ENCODE results near the gene GMIP.
A peak's percentile ranks its signal among the peaks of the same experiment; 100 is the strongest.
"Not testable (repeated sequence)": the region's sequence is repeated elsewhere in the genome, so short reads cannot be mapped to it uniquely, and the experiment has no call there.

The GMIP gene

DNA sequence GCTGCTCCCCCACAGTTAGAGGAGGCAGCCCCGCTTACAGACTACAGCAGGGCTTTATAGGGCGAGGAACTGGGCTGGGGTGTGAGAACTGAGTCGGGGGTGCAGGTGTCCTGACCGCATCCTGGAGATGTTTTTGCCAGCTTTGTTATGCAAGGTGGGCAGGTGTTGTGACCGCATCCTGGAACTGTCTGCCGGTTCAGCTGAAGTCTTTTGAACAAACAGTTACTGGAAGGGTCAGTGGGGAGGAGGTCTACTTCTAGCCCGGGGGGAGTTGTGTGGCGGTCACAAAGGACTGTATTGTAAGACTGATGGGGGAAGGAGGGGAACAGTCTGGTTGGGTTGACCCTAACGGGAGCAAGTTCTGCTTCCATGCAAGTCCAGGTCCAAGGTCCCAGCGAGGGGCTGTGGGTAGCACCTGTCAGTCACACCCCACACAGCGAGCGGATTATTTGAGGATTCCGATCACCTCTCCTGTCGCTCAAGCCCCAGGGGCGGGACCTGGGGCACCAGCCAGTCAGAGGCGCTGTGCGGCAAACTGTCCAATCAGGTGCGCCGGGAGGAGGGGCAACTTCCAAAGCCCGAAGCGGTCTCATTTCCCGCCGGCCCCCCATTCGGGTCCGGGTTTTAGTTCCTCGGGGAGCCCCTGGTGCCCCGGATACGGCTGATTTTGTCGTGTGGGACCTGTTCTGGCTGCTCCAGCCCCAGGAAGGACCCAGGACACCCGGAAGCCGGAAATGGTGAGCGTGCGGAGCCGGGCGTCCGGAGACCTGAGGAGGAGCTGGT is 25.0 kb upstream of the GMIP start, which contains the start of gene ZNF101:
Gene ZNF101 (plus strand): TSS at position 610 of the 783 bp plus-strand sequence. CDS start 125 bp downstream, at position 735.
- Histone ChIP-seq H3K9me3 (no peaks in the 10 kb centered on the region), H3K36me3 (no peaks in the 10 kb centered on the region; the same call in 1 of the 2 replicates), H3K4me1 (no peaks in the 10 kb centered on the region), H3K4me3 (ENCODE audit: low read depth, low read length) (peak within 1 kb of the TSS; percentile 93), H3K27me3 (no peaks in the 10 kb centered on the region)
- peak; percentile 94 for DNase-seq
- TF ChIP-seq, protein P1, sequence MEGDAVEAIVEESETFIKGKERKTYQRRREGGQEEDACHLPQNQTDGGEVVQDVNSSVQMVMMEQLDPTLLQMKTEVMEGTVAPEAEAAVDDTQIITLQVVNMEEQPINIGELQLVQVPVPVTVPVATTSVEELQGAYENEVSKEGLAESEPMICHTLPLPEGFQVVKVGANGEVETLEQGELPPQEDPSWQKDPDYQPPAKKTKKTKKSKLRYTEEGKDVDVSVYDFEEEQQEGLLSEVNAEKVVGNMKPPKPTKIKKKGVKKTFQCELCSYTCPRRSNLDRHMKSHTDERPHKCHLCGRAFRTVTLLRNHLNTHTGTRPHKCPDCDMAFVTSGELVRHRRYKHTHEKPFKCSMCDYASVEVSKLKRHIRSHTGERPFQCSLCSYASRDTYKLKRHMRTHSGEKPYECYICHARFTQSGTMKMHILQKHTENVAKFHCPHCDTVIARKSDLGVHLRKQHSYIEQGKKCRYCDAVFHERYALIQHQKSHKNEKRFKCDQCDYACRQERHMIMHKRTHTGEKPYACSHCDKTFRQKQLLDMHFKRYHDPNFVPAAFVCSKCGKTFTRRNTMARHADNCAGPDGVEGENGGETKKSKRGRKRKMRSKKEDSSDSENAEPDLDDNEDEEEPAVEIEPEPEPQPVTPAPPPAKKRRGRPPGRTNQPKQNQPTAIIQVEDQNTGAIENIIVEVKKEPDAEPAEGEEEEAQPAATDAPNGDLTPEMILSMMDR (IDR thresholded peaks at IDR 0.05; ENCODE audit: low read depth, low read length), result no peak

DNA sequence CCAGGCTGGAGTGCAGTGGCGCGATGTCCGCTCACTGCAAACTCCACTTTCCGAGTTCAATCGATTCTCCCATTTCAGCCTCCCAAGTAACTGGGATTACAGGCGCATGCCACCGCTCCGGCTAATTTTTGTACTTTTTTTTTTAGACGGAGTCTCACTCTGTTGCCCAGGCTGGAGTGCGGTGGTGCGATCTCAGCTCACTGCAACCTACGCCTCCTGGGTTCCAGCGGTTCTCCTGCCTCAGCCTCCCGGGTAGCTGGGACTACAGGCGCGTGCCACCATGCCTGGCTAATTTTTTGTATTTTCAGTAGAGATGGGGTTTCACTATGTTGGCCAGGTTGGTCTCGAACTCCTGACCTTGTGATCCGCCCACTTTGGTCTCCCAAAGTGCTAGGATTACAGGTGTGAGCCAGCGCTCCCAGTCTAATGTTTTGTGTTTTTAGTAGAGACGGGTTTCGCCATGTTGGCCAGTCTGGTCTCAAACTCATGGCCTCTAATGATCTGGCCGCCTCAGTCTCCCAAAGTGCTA is 22.0 kb upstream of the GMIP start:
- not testable (repeated sequence) for H3K4me3 ChIP-seq (ENCODE audit: low read depth, low read length); H3K4me1 ChIP-seq; H3K27me3 ChIP-seq; DNase-seq; H3K9me3 ChIP-seq; H3K36me3 ChIP-seq

DNA sequence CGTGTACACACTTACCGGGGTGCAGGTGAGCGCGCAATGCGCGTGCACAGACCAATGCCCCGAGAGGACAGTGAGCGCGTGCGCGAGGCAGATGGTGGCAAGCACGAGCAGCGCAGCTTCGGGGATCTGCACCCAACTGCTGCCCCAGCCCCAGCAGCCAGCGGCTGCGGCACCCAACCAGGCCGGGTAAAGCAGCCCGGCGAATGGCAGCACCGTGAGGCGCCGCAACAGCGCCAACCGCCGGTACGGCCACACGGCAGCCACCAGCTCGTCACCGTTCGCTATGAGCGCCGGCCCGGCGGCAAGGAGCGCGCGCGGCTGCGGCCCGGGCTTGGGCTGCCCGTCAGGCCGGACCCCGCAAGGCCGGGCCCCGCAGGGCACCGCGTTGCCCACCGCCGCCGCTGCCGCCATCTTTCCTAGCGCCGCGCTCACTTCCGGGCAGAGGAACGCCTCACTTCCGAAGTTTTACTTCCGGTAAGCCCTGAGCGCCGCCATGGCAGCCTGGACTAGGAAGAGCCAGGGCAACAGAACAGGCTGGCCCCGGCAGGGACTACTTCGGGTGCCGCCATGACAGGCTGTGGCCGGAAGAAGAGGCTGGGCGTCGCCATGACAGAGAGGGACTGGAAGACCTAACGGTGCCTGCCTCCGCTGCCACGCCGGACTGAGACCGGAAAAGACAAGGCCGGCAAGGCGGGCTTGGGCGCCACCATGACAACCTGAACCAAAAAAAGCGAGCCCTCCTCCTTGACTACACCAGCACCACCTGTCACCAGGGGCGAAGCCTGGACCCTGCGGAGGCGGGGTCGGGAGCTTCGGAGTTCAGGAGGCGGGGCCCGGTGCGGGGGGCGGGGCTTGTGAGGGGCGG is 20.0 kb upstream of the GMIP start, which contains the start of gene ATP13A1:
Gene ATP13A1 (minus strand): TSS at position 421 of the 865 bp plus-strand sequence. CDS start 10 bp downstream, at position 411.
- Histone ChIP-seq H3K36me3 (peaks cover 23% of the 10 kb centered on the region), H3K4me1 (no peaks in the 10 kb centered on the region; the same call in 1 of the 2 replicates), H3K9me3 (no peaks in the 10 kb centered on the region), H3K27me3 (no peaks in the 10 kb centered on the region), H3K4me3 (ENCODE audit: low read depth, low read length) (peak within 1 kb of the TSS; percentile 98)
- TF ChIP-seq, protein P1 (IDR thresholded peaks at IDR 0.05; ENCODE audit: low read depth, low read length), result no peak
- peak; percentile 97 for DNase-seq

DNA sequence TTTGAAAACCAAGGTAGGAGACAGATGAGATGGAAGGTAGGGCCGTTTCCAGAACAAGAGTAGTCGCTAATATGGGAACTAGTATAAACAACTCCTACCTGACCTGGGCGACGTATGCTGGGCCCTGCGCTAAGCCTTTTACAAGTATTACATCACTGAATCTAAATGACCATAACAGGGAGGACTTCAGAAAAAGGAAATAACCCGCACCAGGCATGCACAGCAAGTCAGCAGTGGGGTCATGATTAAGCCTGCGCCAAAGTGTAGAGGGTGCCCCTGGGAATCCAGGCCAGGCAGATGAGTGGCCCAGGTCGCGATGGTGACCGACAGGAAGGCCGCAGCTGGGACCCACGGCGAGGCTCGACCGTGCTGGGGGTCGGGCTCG is 19.4 kb upstream of the GMIP start:
- TF ChIP-seq, protein P1 (IDR thresholded peaks at IDR 0.05; ENCODE audit: low read depth, low read length), result no peak
- no peaks in the 10 kb centered on the region for H3K9me3 ChIP-seq
- no peak for DNase-seq

DNA sequence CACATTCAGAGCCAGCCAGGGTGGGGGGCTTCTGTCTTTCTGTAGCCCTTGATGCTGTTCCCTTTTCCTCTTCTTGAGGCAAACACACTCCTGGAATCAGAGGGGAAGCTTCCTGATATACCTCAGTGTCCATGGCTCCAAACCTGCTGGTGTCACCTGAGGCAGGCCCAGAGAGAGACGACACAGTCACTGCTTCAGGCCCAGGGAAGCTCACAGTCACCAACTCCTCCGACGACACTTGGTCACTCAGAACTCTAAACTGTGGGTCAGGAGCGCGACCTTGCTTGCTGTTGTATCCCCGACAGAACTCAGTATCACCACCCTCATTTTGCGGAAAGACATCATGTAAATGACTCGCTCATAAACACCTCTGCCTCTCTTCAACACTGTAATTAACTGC is 18.9 kb upstream of the GMIP start:
- H3K9me3 ChIP-seq, result no peaks in the 10 kb centered on the region
- TF ChIP-seq, protein P1 (IDR thresholded peaks at IDR 0.05; ENCODE audit: low read depth, low read length), result no peak
- peak overlapping the region; percentile 98 for H3K4me3 ChIP-seq (ENCODE audit: low read depth, low read length)
- no peak for DNase-seq
- H3K27me3 ChIP-seq, result no peaks in the 10 kb centered on the region
- H3K36me3 ChIP-seq, result peaks cover 32% of the 10 kb centered on the region
- H3K4me1 ChIP-seq, result no peaks in the 10 kb centered on the region; the same call in 1 of the 2 replicates

More for the DNA sequence above, 19.4 kb upstream of the GMIP start:
- peak overlapping the region; percentile 98 for H3K4me3 ChIP-seq (ENCODE audit: low read depth, low read length)
- H3K27me3 ChIP-seq, result no peaks in the 10 kb centered on the region
- H3K36me3 ChIP-seq, result peaks cover 27% of the 10 kb centered on the region
- no peaks in the 10 kb centered on the region; the same call in 1 of the 2 replicates for H3K4me1 ChIP-seq

DNA sequence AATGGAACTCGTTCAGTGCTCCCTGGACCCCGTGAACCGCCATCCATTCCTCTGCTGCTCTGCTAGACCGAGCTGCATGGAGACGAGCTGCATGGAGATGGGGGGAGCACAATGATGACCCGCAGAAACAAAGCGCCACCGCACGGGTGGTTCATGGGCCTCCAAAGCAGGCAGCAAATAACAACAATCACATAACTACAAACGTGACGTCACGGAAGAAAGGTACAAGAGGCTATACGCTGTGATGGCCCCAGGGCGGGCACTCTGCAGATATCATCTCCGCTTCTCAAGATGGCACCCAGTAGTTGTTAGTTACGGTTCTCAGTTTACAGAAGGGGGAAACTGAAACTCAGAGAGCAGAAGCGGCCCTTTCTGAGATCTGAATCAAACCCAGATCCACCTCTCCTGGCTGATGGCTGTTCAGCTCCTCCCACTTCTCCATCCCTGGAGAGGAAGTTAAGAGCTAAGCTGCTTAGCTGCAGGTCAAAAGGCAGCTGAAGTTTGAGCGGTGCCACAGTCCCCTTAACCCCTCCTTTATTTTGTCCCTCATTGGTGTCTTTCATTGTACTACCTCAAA is 18.3 kb upstream of the GMIP start:
- TF ChIP-seq, protein P1 (IDR thresholded peaks at IDR 0.05; ENCODE audit: low read depth, low read length), result no peak
- no peak for DNase-seq
- Histone ChIP-seq H3K27me3 (no peaks in the 10 kb centered on the region), H3K4me3 (ENCODE audit: low read depth, low read length) (peak overlapping the region; percentile 98), H3K4me1 (no peaks in the 10 kb centered on the region; the same call in 1 of the 2 replicates), H3K36me3 (peaks cover 38% of the 10 kb centered on the region), H3K9me3 (no peaks in the 10 kb centered on the region)
